K562 (cell line): ENCODE measurements around the gene GALM. TPM values are rescaled to one million over a fixed set of nuclear protein-coding genes. Genes with fewer than 3 reads are reported as not detected.

Experiments
- ATAC-seq: fragments of 200-7000 bp; cut with Tn5 transposase; 3 replicates; pipeline ENCODE4 v1.9.1; 2020; ENCODE audit warnings: moderate library complexity
- BruUV-seq: library from RNA; stranded (reverse); fragments of 400-500 nt; replicated peaks from 2 replicates; lab custom pipeline; 2021; lab: Mats Ljungman, UMichigan
- CTCF ChIA-PET: fragments of 300-600 bp; formaldehyde crosslinking; extraction: SDS; loops from one replicate; lab custom pipeline; 2021; ENCODE audit warnings: low intra/inter-chr PET ratio; lab: Yijun Ruan, JAX
- POLR2A ChIA-PET: fragments of 300-600, 350-650 bp; sonication (Branson Sonifier 250); formaldehyde crosslinking; extraction: SDS; loops from one replicate; lab custom pipeline; 2021; ENCODE audit warnings: antibody characterized with exemption, inconsistent platforms; lab: Yijun Ruan, JAX
- DNase-seq, 4 experiments: peaks; one replicate each; pipeline versions ENCODE4 v3.0.0 to v3.0.0-alpha.2; 2011 to 2018; ENCODE audit warnings: low spot score in 3 of 4, mixed read lengths in 3 of 4; ENCODE audit errors: extremely low read depth in 1 of 4
- FAIRE-seq: peaks from 2 replicates; lab custom pipeline; 2011; peaks lifted over from hg19 to GRCh38; lab: Jason Lieb, UNC
- H2AFZ ChIP-seq: 2 replicates; pipeline ENCODE4 v1.6.0; 2011; ENCODE audit warnings: low read depth, low read length, control low read depth, inconsistent platforms
- H3K27ac ChIP-seq: fragments of 200-600 bp; 3 replicates; pipeline ENCODE4 v1.8.0; 2011; ENCODE audit warnings: low read depth, mild to moderate bottlenecking, control low read depth, inconsistent platforms, low read length, moderate library complexity, mixed read lengths; ENCODE audit errors: extremely low read depth
- H3K27me3 ChIP-seq, 2 experiments: fragments of 300-600 bp in 1 of 2; 2 replicates in 1 of 2; 3 replicates in 1 of 2; pipeline versions ENCODE4 v1.6.0 to v1.8.0; 2011; ENCODE audit warnings: inconsistent platforms in 2 of 2, low read length in 2 of 2, mild to moderate bottlenecking in 1 of 2, mixed read lengths in 1 of 2, moderate library complexity in 1 of 2; ENCODE audit not compliant: control insufficient read depth in 2 of 2, insufficient read depth in 2 of 2
- H3K36me3 ChIP-seq: fragments of 300-600 bp; 3 replicates; pipeline ENCODE4 v1.8.0; 2011; ENCODE audit warnings: mild to moderate bottlenecking, low read length, inconsistent platforms; ENCODE audit not compliant: control insufficient read depth, insufficient read depth
- H3K4me1 ChIP-seq, 2 experiments: fragments of 200-600 bp in 1 of 2; replicated peaks in 1 of 2; 2 replicates in 1 of 2; 3 replicates in 1 of 2; pipeline versions ENCODE4 v1.5.1 to v1.8.0; 2011; ENCODE audit warnings: inconsistent platforms in 2 of 2, low read length in 2 of 2, mild to moderate bottlenecking in 1 of 2, mixed read lengths in 1 of 2, moderate library complexity in 1 of 2; ENCODE audit not compliant: control insufficient read depth in 2 of 2, insufficient read depth in 2 of 2
- H3K4me2 ChIP-seq: 2 replicates; pipeline ENCODE4 v1.6.1; 2011; ENCODE audit warnings: low read length, control low read depth, inconsistent platforms, mixed read lengths; ENCODE audit not compliant: insufficient read depth
- H3K4me3 ChIP-seq: fragments of 200-600 bp; sonication (generic), shearing (Covaris generic); 2 replicates; pipeline ENCODE4 v1.5.1; 2016; ENCODE audit warnings: control low read depth, inconsistent platforms
- H3K79me2 ChIP-seq: fragments of 200-600 bp; 3 replicates; pipeline ENCODE4 v1.8.0; 2011; ENCODE audit warnings: low read length, inconsistent platforms; ENCODE audit not compliant: control insufficient read depth, insufficient read depth
- H3K9ac ChIP-seq, 2 experiments: 2 replicates each; pipeline versions ENCODE4 v1.6.0 to v1.6.1; 2011; ENCODE audit warnings: low read depth in 2 of 2, low read length in 2 of 2, control low read depth in 1 of 2, inconsistent platforms in 1 of 2, mild to moderate bottlenecking in 1 of 2, mixed read lengths in 1 of 2; ENCODE audit not compliant: insufficient read depth in 1 of 2
- H3K9me1 ChIP-seq: one replicate; pipeline ENCODE4 v1.6.0; 2011; ENCODE audit warnings: inconsistent platforms, mild to moderate bottlenecking, low read length, moderate library complexity; ENCODE audit not compliant: control insufficient read depth, insufficient read depth
- H3K9me3 ChIP-seq: replicated peaks from 2 replicates; pipeline ENCODE4 v1.5.1; 2011; ENCODE audit warnings: low read depth, low read length, inconsistent platforms; ENCODE audit not compliant: control insufficient read depth, insufficient read depth
- H4K20me1 ChIP-seq: replicated peaks from 2 replicates; pipeline ENCODE4 v1.6.1; 2011; ENCODE audit warnings: low read length, inconsistent platforms, mixed read lengths; ENCODE audit not compliant: control insufficient read depth, insufficient read depth
- C11orf30 ChIP-seq: fragments of 450-650 bp; IDR thresholded peaks from 2 replicates; pipeline ENCODE4 v1.6.1; 2016; ENCODE audit warnings: low read depth, mild to moderate bottlenecking
- KDM1A ChIP-seq, 2 experiments: fragments of 450-650 bp; IDR thresholded peaks; 2 replicates each; pipeline ENCODE4 v1.6.1; 2016; ENCODE audit warnings: mild to moderate bottlenecking in 2 of 2
- MAFF ChIP-seq: IDR thresholded peaks from 2 replicates; pipeline ENCODE4 v1.6.1; 2012; ENCODE audit warnings: low read length, improper control_type of control experiment
- MAFG ChIP-seq: fragments of 450-650 bp; conservative IDR thresholded peaks from 2 replicates; pipeline ENCODE4 v1.6.1; 2016; ENCODE audit warnings: missing genetic modification characterization, missing compliant biosample characterization
- MAFK ChIP-seq: IDR thresholded peaks from 2 replicates; pipeline ENCODE4 v1.6.1; 2011; ENCODE audit warnings: low read length, improper control_type of control experiment
- NFE2 ChIP-seq: IDR thresholded peaks from 2 replicates; pipeline ENCODE4 v1.6.1; 2014; ENCODE audit warnings: antibody characterized with exemption, low read depth
- POLR2A ChIP-seq: fragments of 450-650 bp; conservative IDR thresholded peaks from 2 replicates; pipeline ENCODE4 v1.6.1; 2016
- POLR2AphosphoS5 ChIP-seq: IDR thresholded peaks from 2 replicates; pipeline ENCODE4 v1.6.1; 2011; ENCODE audit warnings: mild to moderate bottlenecking, low read depth, low read length, moderate library complexity; ENCODE audit not compliant: control insufficient read depth, insufficient read depth
- POLR2B ChIP-seq: fragments of 450-650 bp; IDR thresholded peaks from 2 replicates; pipeline ENCODE4 v1.6.1; 2018; ENCODE audit warnings: low read depth; ENCODE audit not compliant: partially characterized antibody
- RB1 ChIP-seq: fragments of 450-650 bp; IDR thresholded peaks from 2 replicates; pipeline ENCODE4 v1.6.1; 2017; ENCODE audit warnings: low read depth, mild to moderate bottlenecking
- RBM22 ChIP-seq: fragments of 200-400 bp; formaldehyde crosslinking; IDR thresholded peaks from 2 replicates; pipeline ENCODE4 v1.6.1; 2018; ENCODE audit warnings: low read length, low read depth; ENCODE audit not compliant: poor library complexity, severe bottlenecking
- SETDB1 ChIP-seq: IDR thresholded peaks from one replicate; pipeline ENCODE4 v1.6.1; 2012; ENCODE audit warnings: low read length, control low read depth, inconsistent platforms
- SUPT5H ChIP-seq: fragments of 450-650 bp; IDR thresholded peaks from 2 replicates; pipeline ENCODE4 v1.6.1; 2016
- ZNF175 ChIP-seq: fragments of 200-800 bp; sonication (Bioruptor generic); IDR thresholded peaks from 2 replicates; pipeline ENCODE4 v1.6.1; 2016; ENCODE audit warnings: low read depth, mild to moderate bottlenecking, missing genetic modification characterization, missing compliant biosample characterization
- ZNF316 ChIP-seq: fragments of 450-650 bp; IDR thresholded peaks from 2 replicates; pipeline ENCODE4 v1.6.1; 2016
- ZNF384 ChIP-seq: IDR thresholded peaks from 2 replicates; pipeline ENCODE4 v1.6.1; 2012; ENCODE audit warnings: low read depth, low read length, improper control_type of control experiment
- WGBS: fragments of 100-300 bp; shearing (Covaris generic); methylation state at CpG from one replicate; pipeline ENCODE4 v1.1.6; 2016; ENCODE audit warnings: low coverage, mixed read lengths; ENCODE audit not compliant: insufficient coverage; ENCODE audit errors: missing lambda C conversion rate; 5-methylcytosine and 5-hydroxymethylcytosine counted together
- in situ Hi-C: fragments of 300-500 bp; cut with MboI; formaldehyde crosslinking; loops from 4 replicates; pipeline ENCODE4 v1.15.0; 2018; ENCODE audit warnings: inconsistent platforms, mixed read lengths
- intact Hi-C: fragments of 100-400 bp; cut with micrococcal nuclease; formaldehyde crosslinking; loops from 2 replicates; pipeline ENCODE4 v1.14.2; 2022
- polyA plus RNA-seq, 8 experiments: library from polyadenylated mRNA; depleted of rRNA in 4 of 8; stranded (reverse) in 5 of 8; unstranded in 3 of 8; fragments of >200 nt; fragmentation: Nextera tagmentation in 2 of 8; fragmentation: Illumina TruSeq in 1 of 8; extraction: Ambion mirVana in 2 of 8; extraction: Trizol in 1 of 8; gene quantifications; 2 replicates each; pipeline versions ENCODE4 v1.2.1 to v1.2.3, GENCODE V29; 2011 to 2014; ENCODE audit warnings: inconsistent platforms in 1 of 8, missing spikeins in 1 of 8
- total RNA-seq, 7 experiments: library from RNA; depleted of rRNA in 6 of 7; stranded (reverse); fragments of >200 nt in 6 of 7; fragmentation: Illumina TruSeq in 2 of 7; extraction: Trizol in 2 of 7; gene quantifications; 2 replicates each; pipeline versions ENCODE4 v1.2.1 to v1.2.3, GENCODE V29; 2011 to 2021; ENCODE audit warnings: low replicate concordance in 1 of 7
- TF ChIP-seq, protein P1 (sequence below): fragments of 250-450 bp; sonication (Bioruptor Pico); IDR thresholded peaks from 2 replicates; pipeline ENCODE4 v1.8.0; 2022; ENCODE audit warnings: moderate library complexity, mild to moderate bottlenecking, inconsistent platforms
- TF ChIP-seq, protein P2 (sequence below), 2 experiments: fragments of 150-350 bp in 1 of 2; IDR thresholded peaks; 2 replicates each; pipeline ENCODE4 v1.6.1; 2012 to 2016; ENCODE audit warnings: low read depth in 2 of 2, low read length in 2 of 2, mild to moderate bottlenecking in 1 of 2, moderate library complexity in 1 of 2

The GALM gene
- total and polyA plus RNA-seq, 9 of the 15 experiments (the other 6 are each of a cell fraction or from before 2014, with no cell fraction given) = 22.1 to 51.7 (median 27.9) TPM

DNA sequence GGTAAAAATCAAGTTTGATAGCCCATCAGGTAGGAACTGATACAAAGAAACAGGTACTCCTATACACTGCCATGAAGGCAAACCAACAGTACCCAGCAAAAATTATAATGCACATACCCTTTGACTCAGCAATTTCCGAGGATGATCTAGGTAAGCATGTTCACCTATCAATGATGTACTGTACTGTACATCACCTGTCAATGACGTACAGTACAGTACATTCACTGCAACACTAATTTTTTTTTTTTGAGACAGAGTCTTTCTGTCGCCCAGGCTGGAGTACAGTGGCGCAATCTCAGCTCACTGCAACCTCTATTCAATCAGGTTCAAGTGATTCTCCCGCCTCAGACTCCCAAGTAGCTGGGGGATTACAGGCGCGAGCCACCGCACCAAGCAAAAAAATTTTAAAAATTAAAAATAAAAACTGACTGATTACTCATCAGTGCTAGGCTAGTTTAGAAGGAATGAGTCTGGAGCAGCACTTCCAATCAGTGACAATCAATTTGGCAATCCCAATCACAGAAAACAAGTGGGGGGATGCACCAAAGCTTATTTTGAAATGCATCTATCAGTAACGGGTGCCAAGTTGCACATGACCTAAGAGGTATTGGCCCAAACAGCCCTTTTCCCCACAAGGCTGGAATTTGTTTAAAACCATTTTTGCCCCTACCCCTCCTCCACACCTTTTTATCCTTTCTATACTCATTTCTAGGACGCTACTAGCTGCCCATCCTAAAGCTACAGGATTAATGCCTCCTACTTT lies 77.1 kb downstream of the GALM start:
- Histone ChIP-seq H3K9me3 (peaks cover 4% of the 10 kb centered on the region; the same call in 1 of the 2 replicates), H3K9ac (no peak overlapping the region), H3K4me2 (no peak overlapping the region), H3K36me3 (peaks cover 80% of the 10 kb centered on the region), H3K79me2 (peaks cover 38% of the 10 kb centered on the region), H4K20me1 (peaks cover 19% of the 10 kb centered on the region), H3K27me3 (no peaks in the 10 kb centered on the region), H3K4me1 (peaks cover 0 to 10% of the 10 kb centered on the region in 2 experiments; a peak in 2 of 5 replicates), H2AFZ (no peak overlapping the region), H3K4me3 (no peak overlapping the region), H3K27ac (no peak overlapping the region), H3K9me1 (no peaks in the 10 kb centered on the region)
- 75% methylated on average over 10 of the region's 10 CpGs for WGBS
- in situ Hi-C loops (loop anchor here (10.0 to 25.0 kb wide), 2 partner anchors 418 to 756 kb away; no protein-coding TSS in a partner anchor), intact Hi-C loops (loop anchor here (5.0 to 10.0 kb wide), 2 partner anchors 426 to 482 kb away; no protein-coding TSS in a partner anchor)
- CTCF ChIA-PET = no interaction called here
- FAIRE-seq (no peak), ATAC-seq (peak; percentile 57), DNase-seq (peak in 1 of 4 experiments; percentile 19)
- POLR2A ChIA-PET = interaction anchor here (0.7 to 3.9 kb wide), 16 partner anchors 8 to 210 kb away, joined by 3 to 30 read pairs (median 5); partner anchors contain the start of gene SRSF7
- BruUV-seq = no TSS peak
- peak; percentile 49 for TF ChIP-seq MAFG (tag)
- no peak for TF ChIP-seq ZNF175 (CRISPR knock-in tag)
- peak; percentile 78 for TF ChIP-seq ZNF316
- peak; percentile 46 for TF ChIP-seq POLR2A
- peak; percentile 10 for TF ChIP-seq RBM22
- TF ChIP-seq POLR2B = peak; percentile 54
- TF ChIP-seq NFE2 = peak; percentile 47; the same call in 1 of the 2 replicates
- 0 out of 2 replicates have a peak, but pooled peaks have one; percentile 43 for TF ChIP-seq SUPT5H
- TF ChIP-seq, protein P1, sequence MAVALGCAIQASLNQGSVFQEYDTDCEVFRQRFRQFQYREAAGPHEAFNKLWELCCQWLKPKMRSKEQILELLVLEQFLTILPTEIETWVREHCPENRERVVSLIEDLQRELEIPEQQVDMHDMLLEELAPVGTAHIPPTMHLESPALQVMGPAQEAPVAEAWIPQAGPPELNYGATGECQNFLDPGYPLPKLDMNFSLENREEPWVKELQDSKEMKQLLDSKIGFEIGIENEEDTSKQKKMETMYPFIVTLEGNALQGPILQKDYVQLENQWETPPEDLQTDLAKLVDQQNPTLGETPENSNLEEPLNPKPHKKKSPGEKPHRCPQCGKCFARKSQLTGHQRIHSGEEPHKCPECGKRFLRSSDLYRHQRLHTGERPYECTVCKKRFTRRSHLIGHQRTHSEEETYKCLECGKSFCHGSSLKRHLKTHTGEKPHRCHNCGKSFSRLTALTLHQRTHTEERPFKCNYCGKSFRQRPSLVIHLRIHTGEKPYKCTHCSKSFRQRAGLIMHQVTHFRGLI = no peak
- TF ChIP-seq MAFK = 0 out of 2 replicates have a peak, but pooled peaks have one; percentile 25
- TF ChIP-seq, protein P2, sequence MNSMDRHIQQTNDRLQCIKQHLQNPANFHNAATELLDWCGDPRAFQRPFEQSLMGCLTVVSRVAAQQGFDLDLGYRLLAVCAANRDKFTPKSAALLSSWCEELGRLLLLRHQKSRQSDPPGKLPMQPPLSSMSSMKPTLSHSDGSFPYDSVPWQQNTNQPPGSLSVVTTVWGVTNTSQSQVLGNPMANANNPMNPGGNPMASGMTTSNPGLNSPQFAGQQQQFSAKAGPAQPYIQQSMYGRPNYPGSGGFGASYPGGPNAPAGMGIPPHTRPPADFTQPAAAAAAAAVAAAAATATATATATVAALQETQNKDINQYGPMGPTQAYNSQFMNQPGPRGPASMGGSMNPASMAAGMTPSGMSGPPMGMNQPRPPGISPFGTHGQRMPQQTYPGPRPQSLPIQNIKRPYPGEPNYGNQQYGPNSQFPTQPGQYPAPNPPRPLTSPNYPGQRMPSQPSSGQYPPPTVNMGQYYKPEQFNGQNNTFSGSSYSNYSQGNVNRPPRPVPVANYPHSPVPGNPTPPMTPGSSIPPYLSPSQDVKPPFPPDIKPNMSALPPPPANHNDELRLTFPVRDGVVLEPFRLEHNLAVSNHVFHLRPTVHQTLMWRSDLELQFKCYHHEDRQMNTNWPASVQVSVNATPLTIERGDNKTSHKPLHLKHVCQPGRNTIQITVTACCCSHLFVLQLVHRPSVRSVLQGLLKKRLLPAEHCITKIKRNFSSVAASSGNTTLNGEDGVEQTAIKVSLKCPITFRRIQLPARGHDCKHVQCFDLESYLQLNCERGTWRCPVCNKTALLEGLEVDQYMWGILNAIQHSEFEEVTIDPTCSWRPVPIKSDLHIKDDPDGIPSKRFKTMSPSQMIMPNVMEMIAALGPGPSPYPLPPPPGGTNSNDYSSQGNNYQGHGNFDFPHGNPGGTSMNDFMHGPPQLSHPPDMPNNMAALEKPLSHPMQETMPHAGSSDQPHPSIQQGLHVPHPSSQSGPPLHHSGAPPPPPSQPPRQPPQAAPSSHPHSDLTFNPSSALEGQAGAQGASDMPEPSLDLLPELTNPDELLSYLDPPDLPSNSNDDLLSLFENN (IDR thresholded peaks at IDR 0.05; ENCODE audit: low read depth in 2 of 2, low read length in 2 of 2) = peak in 1 of 2 experiments; percentile 24; a peak in 1 of 4 replicates
- TF ChIP-seq ZNF384 = 0 out of 2 replicates have a peak, but pooled peaks have one; percentile 23
- peak; percentile 55 for TF ChIP-seq C11orf30
- TF ChIP-seq KDM1A (IDR thresholded peaks at IDR 0.05) = peak; percentile 76 to 82; a peak in 2 of 4 replicates
- peak; percentile 3; the same call in 1 of the 2 replicates for TF ChIP-seq MAFF
- TF ChIP-seq SETDB1 = no peak
- no peak for TF ChIP-seq RB1
- TF ChIP-seq POLR2AphosphoS5 = peak; percentile 71
